Fibroblast of gingiva (primary cell): ENCODE results near the gene CBLB.

Experiments used
- DNase-seq: peaks from one replicate; pipeline ENCODE4 v3.0.0-alpha.2; 2011; ENCODE audit warnings: low read depth

The CBLB gene

DNA sequence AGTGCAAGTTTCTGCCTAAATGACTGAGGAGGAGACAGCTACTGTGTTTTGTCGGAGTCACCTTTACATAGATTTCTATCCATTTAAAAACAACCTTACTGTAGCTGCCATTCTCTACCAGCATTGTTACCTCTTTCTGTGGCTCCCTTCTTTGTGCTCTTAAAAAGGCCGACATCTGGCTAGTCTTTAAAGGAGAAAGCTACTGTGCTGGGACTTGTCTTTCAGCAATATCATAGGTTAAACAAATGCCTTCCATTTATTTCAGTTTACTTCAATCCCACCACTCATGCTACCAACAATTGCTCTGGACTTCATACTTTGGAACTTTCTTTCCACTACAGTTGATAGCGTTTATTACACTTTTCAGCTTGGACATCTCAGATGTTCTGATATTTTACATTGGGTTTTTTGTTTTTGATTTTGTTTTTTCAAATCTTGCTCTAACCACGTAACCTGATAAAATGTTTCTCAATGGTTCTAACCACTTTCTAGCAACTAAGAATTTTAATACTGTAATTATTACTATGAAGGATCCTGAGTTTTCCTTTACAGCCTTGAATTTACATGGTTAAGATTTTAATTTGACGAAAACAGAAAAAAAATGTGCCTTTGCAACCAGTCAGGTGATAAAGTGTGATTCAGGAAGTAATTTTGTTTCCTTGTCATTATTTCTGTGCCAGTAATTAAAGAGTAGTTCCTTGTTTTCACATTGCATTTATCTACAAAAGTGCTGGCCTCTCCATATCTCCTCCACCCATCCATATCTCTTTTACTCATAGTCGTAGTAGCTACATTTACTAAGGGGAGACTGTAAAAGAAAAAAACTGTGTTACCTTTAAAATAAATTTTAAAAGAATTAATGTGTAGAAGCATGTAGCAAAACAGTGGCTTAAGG lies 1.3 kb upstream of the CBLB start:
- no peak for DNase-seq

DNA sequence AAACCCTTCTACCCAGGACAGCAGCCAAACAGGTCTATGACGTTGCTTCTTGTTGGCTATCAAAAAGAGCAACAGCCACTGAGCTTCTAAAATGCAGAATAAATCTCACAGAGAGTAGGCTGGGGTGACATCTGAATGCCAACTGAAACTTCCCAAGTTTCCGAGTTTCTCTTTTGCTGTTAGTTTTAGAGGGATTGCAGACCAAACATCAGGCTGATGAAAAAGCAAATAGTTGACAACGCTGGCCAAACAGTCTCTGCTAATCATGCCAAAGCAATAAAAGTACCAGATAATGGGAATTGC lies 670 bp upstream of the CBLB start:
- no peak for DNase-seq

DNA sequence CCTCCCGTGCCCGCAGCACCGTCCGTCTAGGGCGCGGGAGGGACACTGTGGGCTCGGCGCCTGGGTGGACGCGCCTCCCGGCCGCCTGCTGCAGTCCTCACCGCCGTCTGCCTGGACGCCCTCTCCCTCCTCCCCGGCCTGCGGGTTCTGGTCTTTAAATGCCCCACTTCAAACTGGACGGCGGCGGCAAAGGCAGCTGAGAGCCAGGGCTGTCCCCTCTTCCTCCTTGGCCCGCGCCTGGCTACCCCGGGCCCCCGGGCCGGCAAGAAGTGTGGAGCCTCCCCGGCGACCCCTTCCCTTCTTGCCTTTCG lies 426 bp downstream of the CBLB start:
- peak; percentile 36 for DNase-seq

DNA sequence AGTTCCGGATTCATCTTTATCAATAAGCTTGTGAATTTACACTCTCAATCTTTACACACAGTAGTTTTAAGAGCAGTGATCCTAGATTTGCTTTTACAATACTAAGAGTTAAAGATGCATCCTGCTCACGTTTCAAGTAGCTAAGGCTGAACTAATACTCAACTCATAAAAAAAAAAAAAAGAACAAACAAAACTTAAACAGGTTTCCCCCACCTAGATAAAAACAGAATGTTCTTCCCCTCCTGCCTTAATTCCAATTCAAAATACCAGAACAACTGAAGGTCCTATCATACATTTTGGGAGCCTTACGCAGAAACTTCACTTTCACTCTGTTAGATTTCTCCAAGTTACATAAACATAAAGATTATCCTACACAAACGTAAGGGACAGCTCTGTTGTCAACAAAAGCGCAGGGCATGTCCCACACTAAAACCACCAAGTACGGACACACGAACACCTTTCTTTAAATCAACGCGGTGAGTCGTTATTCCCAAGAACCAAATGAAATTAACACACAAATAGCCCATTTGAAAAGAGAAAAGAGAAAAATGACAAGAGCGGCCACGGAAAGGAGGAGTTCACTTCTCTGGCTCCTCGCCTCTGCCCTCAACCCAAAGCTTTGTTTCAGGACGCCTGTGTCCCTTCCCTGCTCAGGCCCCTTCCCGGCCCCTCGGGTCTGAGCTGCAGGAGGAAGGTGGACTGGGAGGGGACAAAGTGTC lies 941 bp downstream of the CBLB start:
- no peak for DNase-seq

DNA sequence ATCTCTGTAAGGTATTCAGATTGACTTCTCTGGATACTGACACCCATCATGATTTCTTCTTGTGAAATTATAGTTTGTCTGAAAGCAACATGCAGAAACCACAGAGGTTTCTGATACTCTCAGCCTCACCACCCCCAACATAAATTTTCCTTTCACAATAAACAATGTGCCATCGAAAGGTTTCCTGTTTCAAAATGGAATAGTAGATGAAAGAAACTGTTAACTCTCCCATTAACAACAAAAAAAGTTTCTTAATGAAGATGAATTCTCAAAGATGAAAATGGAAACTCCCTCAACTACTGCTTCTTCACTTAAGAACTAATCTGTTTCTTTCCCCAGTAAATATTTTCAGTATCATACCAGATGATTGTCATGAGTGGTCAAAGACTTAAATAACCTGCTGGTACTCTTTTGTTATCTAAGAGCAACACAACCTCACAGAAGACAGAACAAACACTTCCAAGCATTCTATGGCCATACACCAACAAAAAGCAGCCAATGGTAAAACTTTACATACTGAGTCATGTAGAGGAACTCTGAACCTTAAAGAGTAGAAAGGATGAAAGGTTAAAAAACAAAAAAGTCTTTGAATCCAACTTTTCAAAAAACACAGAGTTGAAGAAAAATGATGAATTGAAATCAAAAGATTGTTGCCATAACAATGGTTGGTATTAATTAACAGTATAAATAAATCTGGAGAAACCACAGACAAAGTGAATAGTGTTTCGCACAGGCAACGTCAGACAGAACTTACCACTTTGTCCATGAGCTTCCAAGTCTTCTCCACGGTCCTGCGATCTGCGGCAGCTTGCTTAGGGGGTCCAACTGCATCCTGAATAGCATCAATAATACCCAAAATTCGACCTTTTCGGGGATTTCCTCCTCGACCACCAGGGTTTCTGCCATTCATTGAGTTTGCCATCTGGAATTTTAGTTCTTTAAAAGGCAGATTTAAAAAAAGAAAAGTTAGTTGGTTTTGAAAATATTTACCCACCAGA lies 1.9 kb downstream of the CBLB start:
- peak; percentile 59 for DNase-seq

DNA sequence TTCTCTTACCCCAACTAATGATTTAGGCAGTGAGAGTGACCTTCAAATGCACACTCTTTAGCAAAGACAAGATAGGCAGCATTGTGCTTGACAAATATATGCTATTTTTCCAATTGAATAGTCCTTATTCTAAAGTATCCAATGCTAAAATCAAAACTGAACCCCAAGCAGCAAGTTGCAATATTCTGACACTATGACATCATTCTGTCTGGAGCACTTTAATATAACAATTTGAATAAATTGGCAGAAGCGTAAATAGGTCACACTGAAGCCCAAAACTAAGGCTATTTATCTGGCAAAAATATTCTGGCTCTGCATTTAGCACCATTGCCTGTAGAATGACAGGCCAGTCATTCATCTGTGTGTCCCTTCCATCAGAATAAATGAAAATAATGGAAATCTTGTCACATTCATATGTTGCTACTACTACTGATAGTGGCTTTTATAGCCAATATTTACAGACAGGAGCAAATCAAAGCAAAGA lies 2.9 kb downstream of the CBLB start:
- no peak for DNase-seq

DNA sequence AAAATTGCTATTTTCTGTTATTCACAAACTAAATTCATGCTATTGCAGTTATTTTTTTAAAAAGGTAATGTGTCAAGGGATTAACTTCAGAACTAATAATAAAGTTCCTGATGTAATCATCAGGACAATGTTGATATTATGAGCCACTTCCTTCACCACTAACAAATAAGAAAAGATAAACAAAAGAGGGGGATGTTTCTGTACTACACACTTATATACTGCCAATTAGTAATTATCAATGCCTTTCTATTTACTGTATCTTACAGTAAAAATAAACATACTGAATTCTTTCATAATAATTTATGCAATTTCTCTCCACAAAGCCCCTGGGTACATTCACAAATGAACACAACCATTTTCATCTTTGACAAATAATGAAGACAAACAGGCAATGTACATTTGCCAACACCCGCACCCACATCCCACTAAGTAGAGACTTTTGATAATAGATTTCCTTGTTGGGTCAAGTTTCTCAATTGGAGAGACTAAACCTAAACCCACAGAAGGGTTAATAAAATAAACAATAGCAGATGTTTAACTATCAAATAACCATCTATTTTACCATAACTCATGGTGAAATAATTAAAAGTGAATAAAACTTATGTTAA lies 3.7 kb downstream of the CBLB start:
- peak; percentile 78 for DNase-seq

DNA sequence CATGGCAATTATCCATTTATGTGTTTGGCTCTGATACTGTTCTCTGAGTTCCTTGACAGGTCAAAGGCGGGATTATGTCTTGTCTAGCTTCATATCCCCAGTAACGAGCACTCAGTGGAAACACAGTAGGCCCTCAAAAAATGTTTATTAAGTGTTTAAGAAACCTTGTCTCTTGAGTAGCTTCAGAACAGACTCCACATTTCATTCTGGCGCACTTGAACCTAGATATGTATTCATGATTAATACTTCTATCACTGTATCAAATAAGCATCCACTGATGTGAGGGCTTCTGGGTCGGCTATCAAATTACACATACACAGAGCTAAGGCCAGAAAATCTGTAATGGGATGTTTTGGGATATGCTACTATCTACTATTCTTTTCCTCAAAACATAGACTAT lies 4.6 kb downstream of the CBLB start:
- DNase-seq = no peak

DNA sequence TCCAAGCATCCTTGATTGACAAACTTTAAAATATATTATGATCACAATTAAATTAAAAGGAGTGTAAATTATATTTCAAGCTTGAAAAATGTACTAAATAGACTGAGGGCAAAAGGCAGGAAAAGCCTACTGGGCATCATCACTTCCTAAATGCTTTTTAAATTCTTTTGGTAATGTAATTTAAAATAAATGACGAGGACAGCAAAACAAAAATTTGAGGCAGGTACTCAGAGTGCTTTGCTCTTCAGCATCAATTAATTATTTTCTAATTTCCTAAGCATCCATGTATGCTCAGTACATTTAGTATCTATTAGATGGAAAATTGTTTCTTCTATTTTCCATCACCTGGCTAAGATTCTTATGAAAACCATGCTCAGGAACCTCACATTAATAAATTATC lies 5.2 kb downstream of the CBLB start:
- DNase-seq = no peak

DNA sequence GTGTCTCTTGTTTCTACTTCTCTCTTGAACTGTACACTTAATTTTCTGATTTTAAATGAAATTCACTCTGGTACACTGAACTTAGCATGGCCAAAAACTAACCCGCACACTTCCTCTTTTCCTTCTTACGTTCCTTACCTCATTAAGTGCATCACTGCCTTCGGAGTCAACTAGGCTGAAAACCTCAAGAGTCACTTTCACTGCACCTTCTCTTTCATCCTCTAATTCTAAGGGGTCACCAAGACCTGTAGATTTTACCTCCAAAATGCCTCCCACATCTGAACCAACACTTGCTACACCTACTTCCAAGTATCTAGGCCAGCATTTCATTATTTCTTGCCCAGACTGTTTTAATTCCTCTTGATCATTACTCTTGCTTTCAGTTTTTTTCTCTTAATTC lies 6.6 kb downstream of the CBLB start:
- DNase-seq = no peak

DNA sequence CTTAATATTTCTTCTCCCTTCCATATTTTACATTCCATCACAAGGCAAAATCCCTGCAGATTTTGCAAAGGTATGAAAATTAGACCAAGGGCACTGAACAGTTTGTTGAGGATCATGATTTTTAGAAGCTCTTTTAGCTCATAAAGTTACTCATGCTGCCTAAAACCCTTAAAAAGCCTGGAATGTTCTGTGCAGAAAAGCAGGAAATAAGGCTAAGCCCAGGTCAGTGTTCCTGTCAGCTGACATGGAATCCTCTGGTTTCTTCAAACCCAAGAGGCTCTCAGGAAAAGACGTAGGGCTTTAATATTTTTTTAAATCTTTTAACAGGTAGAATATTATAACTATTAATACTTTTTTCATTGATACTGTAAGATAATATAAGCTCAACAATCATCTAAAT lies 8.2 kb downstream of the CBLB start:
- DNase-seq = no peak

DNA sequence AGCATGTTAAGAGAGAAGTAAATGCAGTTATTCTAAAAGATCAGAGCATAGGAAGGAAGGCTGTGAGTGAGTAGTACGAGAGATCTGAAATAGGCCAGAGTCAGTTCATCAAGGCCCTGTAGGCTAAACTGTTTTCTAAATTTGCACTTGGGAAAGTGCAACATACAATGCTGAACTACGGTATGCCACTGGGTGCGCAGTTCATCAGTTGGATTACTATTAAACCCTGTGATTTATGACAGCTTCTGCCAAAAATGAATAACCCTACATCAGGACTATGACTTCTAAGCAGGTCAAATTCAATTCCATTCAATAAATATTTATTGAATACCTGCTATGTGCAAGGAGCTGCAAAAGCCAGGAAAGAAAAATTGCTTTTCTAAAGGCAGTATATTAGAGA lies 10.8 kb downstream of the CBLB start:
- DNase-seq = no peak

DNA sequence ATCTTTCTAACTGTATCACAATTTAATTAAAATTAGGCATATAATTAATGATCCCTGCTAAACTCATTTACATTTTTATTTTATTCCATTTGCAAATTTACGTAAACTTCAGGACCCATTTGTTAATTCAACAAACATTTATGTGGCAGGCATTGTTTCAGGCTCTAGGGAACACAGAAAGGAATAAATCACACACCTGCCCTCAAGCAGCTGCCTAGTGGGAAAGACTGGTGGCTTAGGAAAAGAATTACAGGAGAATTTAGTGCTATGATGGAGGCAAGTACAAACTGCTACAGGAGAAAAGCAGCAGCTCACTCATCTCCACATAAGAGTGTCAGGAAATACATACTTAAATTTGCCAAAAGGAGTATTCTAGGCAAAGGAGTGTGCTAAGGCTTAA lies 11.2 kb downstream of the CBLB start:
- no peak for DNase-seq

DNA sequence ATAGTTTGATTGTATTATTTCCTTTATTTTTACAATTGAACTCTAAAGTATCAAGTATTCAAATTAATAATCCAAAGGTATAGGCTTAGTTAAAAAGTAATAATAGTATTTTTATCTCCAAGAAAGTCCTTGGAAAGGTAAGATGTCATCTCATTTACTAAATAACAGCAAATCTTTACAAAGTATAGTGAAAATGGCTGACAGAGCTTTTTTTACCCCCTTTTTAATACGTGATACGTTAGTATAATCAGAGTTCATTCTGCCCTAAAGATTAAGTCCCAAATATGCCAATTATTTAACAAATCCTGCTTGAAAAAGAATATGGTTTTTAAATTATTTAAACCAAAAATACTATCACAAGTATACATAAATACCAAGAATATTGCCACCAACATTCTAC lies 12.2 kb downstream of the CBLB start:
- DNase-seq = no peak

DNA sequence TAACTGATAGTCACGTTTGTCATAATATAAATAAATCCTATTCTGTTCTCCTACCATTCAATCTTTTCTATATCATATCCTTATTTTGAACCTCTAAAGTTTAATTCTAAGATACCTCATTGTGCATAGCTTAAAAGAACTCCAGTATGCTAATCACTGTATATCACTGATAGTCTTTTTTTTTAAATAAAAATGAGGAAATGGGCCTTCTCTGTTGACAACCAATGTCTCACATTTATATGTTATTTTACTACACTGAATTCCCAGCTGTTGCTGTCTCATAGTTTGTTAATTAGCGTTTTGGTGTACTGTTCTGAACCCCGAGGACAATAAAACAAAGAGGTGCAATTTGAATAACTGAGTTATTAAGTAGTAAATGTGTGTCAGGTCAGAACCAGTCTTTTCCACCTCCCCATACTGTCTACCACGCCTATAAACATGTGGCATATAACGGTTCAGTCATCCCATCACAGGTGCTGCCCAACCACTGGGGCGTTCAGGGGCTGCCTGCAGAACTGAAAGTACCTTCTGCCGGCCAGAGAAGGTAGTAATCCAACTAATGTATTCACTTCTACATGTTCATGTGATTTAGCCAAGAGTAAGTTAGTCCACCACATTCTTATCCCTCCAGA lies 14.9 kb downstream of the CBLB start:
- DNase-seq = no peak

DNA sequence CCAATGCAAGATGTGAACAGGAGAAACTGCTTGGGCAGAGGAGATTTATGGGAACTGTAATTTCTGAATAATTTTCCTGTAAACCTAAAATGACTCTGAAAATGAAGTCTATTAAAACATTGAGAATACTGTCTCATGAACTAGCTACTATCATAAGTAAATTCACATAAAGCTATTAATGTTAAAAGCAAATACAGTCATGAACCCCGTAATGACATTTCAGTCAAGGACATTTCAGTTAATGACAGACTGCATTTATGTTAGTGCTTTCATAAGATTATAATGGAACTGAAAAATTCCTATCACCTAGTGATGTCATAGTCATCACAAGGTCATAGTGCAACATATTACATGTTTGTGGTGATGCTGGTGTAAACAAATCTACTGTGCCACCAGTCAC lies 17.2 kb downstream of the CBLB start:
- no peak for DNase-seq

DNA sequence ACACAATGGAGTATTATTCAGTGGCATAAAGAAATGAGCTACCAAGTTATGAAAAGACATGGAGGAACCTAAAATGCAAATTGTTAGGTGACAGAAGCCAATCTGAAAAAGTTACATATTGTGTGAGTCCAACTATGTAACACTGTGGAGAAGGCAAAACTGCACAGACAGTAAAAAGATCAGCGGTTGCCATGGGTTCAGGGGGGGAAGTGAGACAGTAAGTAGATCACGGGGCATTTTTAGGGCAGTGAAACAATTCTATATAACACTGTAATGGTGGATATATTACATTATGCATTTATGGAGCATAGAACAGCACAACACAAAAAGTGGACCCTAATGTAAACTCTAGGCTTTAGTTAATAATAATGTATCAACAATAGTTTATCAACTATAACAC lies 17.6 kb downstream of the CBLB start:
- no peak for DNase-seq

DNA sequence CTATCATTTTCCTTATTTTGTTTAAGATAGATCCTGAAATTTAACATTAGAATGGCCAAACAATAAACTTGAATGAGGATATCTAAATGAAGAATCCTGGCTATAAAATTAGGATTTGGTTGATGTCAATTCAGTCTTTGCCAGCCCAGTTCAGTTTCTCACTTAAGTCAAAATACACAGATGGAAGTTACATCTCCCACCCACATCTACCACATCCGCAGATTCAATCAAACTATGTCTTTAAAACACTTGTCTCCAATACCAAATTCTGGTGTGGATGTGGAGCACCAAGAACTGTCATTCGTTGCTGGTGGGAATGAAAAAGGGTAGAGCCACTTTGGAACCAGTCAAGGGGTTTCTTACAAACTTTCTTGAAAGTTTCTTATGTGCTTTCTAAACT lies 18.2 kb downstream of the CBLB start:
- DNase-seq = no peak

DNA sequence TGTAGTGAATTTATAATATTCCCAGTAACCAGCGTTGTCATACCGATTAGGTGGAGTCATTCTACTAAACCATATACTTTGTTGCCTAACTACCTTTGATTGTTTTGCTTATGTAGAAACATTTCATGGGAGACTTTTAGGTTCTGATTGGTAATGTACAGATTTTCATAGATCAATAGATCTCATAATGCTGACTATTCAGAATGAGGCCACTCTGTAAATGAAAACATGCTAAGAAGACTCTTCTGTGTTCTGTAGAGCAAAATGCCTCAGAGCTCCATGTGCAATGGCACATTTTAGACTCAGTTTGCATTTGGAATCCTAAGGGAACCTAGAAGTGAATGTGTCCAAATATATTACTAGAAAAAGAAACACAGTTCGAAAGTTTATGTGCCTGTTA lies 20.0 kb downstream of the CBLB start:
- DNase-seq = no peak

DNA sequence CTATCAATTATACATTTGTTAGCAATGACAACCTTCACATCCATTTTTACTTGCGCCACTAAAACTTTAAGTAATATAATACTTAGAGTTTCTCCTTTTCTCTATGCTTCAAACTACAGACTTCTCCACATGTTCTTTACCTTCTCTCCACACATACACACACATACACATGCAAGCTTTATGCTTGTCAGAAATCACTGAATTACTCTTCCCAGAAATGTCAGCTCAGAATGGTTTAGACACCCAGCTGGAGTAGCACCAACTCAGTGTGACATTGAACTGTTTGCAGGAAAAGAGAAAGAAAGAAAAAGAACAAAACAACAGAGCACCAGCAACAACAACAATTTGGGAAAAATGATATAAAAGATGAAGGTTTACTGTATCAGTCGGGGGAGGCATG lies 20.9 kb downstream of the CBLB start:
- DNase-seq = no peak

DNA sequence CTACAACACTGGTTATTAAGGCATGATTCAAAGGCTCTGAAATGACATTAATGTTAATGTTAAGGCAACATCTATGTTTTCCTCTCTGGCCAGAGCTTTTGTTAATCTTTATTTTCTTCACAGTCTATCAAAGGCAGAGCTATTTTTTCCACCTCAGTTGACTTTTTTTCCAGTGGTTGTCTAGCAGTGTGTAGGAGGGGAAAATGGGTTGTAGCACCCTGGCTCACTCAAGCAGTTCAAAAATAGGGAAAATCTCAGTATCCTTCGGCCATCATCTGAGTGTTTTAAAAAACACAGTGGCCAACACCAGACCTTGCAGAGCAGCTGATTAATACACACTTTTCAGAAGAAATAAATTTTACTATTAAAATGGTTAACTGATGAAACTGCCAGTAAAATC lies 21.4 kb downstream of the CBLB start:
- no peak for DNase-seq

DNA sequence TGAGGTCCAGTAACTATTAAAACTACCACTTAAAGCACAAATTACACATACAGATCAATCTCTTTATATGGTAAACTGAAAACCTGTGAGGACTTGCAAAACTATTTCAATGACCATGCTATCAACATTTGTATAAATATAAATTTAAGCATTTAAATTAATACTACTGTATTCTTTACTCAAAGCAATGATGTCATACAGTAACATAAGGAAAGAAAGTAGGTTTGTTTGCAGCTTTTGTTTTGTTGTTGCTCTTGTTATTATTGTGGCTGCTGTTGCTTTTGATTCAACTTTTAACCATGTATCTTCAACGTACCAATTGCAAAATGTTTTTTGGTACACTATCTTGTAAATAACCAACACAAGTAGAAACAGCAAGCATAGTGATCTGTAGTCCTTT lies 22.0 kb downstream of the CBLB start:
- no peak for DNase-seq
